ENCODE measurements around the gene EEFSEC.

GRCh38 chr3:128149650-128150049 is 3.6 kb upstream of the EEFSEC start:
- TF ChIP-seq POLR2A (IDR thresholded peaks at IDR 0.05) = no peak
- TF ChIP-seq CTCF (IDR thresholded peaks at IDR 0.05) = no peak

Data from esophagus squamous epithelium (tissue), 4 donors.